Mononuclear cell (primary cell): ENCODE data around the gene HEXD. TPM values are rescaled to one million over a fixed set of nuclear protein-coding genes. Genes with fewer than 3 reads are reported as not detected.

Experiments
- H3K27me3 ChIP-seq: 2 replicates; pipeline ENCODE4 v1.6.0; 2011; ENCODE audit warnings: low read length, control low read depth; ENCODE audit not compliant: insufficient read depth
- H3K4me1 ChIP-seq: 2 replicates; pipeline ENCODE4 v1.5.1; 2011; ENCODE audit warnings: mild to moderate bottlenecking, low read length, control low read depth; ENCODE audit not compliant: insufficient read depth
- H3K4me3 ChIP-seq: 2 replicates; pipeline ENCODE4 v1.5.1; 2011; ENCODE audit warnings: mild to moderate bottlenecking, low read length, moderate library complexity
- H3K9me3 ChIP-seq: 2 replicates; pipeline ENCODE4 v1.5.1; 2011; ENCODE audit warnings: low read depth, mild to moderate bottlenecking, control low read depth, low read length
- total RNA-seq: library from RNA; depleted of rRNA; stranded (reverse); fragments of >200 nt; gene quantifications from one replicate; pipeline ENCODE4 v1.2.3, GENCODE V29; 2012

Gene HEXD
- total RNA-seq, 1 donor: 16.0 TPM

GRCh38 chr17:82486231-82487094 lies 68.3 kb downstream of the HEXD start:
- no peak overlapping the region for H3K4me3 ChIP-seq
- H3K27me3 ChIP-seq: no peaks in the 10 kb centered on the region
- peaks cover 9% of the 10 kb centered on the region for H3K4me1 ChIP-seq
- no peaks in the 10 kb centered on the region for H3K9me3 ChIP-seq

- peaks cover 9% of the 10 kb centered on the region for H3K4me1 ChIP-seq
- H3K4me3 ChIP-seq: no peak overlapping the region
- H3K27me3 ChIP-seq: no peaks in the 10 kb centered on the region
- no peaks in the 10 kb centered on the region for H3K9me3 ChIP-seq
Observed at GRCh38 chr17:82487910-82488309, 69.8 kb downstream of the HEXD start.

- no peaks in the 10 kb centered on the region for H3K27me3 ChIP-seq
- H3K4me3 ChIP-seq: no peak overlapping the region
- H3K9me3 ChIP-seq: no peaks in the 10 kb centered on the region
- peaks cover 10% of the 10 kb centered on the region for H3K4me1 ChIP-seq
Observed at GRCh38 chr17:82489117-82489516, 71.0 kb downstream of the HEXD start.

- H3K4me1 ChIP-seq: peaks cover 18% of the 10 kb centered on the region
- H3K4me3 ChIP-seq: no peak overlapping the region
- H3K27me3 ChIP-seq: no peaks in the 10 kb centered on the region
- H3K9me3 ChIP-seq: no peaks in the 10 kb centered on the region
Observed at GRCh38 chr17:82489851-82490511, 71.8 kb downstream of the HEXD start.

- Histone ChIP-seq H3K4me3 (no peak overlapping the region), H3K4me1 (peaks cover 18% of the 10 kb centered on the region), H3K9me3 (no peaks in the 10 kb centered on the region), H3K27me3 (no peaks in the 10 kb centered on the region)
Observed at GRCh38 chr17:82490512-82491195, 72.5 kb downstream of the HEXD start.

- Histone ChIP-seq H3K4me1 (peaks cover 21% of the 10 kb centered on the region), H3K4me3 (no peak overlapping the region), H3K9me3 (no peaks in the 10 kb centered on the region), H3K27me3 (no peaks in the 10 kb centered on the region)
Observed at GRCh38 chr17:82491196-82491530, 73.0 kb downstream of the HEXD start.

GRCh38 chr17:82491533-82491932 lies 73.4 kb downstream of the HEXD start:
- no peaks in the 10 kb centered on the region for H3K9me3 ChIP-seq
- H3K27me3 ChIP-seq: no peaks in the 10 kb centered on the region
- H3K4me3 ChIP-seq: no peak overlapping the region
- H3K4me1 ChIP-seq: peaks cover 21% of the 10 kb centered on the region

Other genes starting within 250 kb of the HEXD start
- 36.6 TPM for gene CCDC57, start 205.5 kb upstream of the HEXD start, total RNA-seq
- gene SLC16A3, start 189.3 kb upstream of the HEXD start, total RNA-seq: 105 TPM
- gene CSNK1D, start 144.6 kb upstream of the HEXD start, total RNA-seq: 89.3 TPM
- 48.5 TPM for gene CD7, start 100.7 kb upstream of the HEXD start, total RNA-seq
- gene SECTM1, start 84.6 kb upstream of the HEXD start, total RNA-seq: 49.5 TPM
- gene TEX19, start 59.1 kb upstream of the HEXD start, total RNA-seq: not detected
- not detected for gene UTS2R, start 46.6 kb upstream of the HEXD start, total RNA-seq
- gene OGFOD3, start 239 bp downstream of the HEXD start, total RNA-seq: 11.9 TPM
- gene CYBC1, start 32.4 kb downstream of the HEXD start, total RNA-seq: 32.4 TPM
- gene NARF, start 40.4 kb downstream of the HEXD start, total RNA-seq: 48.7 TPM
- gene FOXK2, start 101.4 kb downstream of the HEXD start, total RNA-seq: 16.1 TPM
- gene WDR45B, start 230.1 kb downstream of the HEXD start, total RNA-seq: 73.3 TPM